GM21423 (cell line): Measurements from ENCODE around the gene CCDC57.

ENCODE experiments used
- ATAC-seq: cut with Tn5 transposase; IDR thresholded peaks from one replicate; pipeline ENCODE4 v1.9.1; 2021; ENCODE audit warnings: mild to moderate bottlenecking, moderate library complexity; ENCODE audit not compliant: unreplicated experiment

The CCDC57 gene

GRCh38 chr17:82076018-82076784 is 136.4 kb downstream of the CCDC57 start:
- ATAC-seq, result no peak

- ATAC-seq, result no peak
Measured at GRCh38 chr17:82073446-82073845, 139.2 kb downstream of the CCDC57 start.

- ATAC-seq, result no peak
Measured at GRCh38 chr17:82072827-82073226, 139.8 kb downstream of the CCDC57 start.

GRCh38 chr17:82070611-82071010 is 142.0 kb downstream of the CCDC57 start:
- no peak for ATAC-seq

- peak; percentile 67 for ATAC-seq
Measured at GRCh38 chr17:82065638-82066303, 146.9 kb downstream of the CCDC57 start, which contains the start of gene DUS1L. Gene DUS1L, minus strand, starts transcription at chr17:82065804. Its CDS starts 745 bp downstream, at chr17:82065059.

GRCh38 chr17:82065193-82065637 is 147.4 kb downstream of the CCDC57 start:
- ATAC-seq, result no peak

- no peak for ATAC-seq
Measured at GRCh38 chr17:82064433-82065192, 148.0 kb downstream of the CCDC57 start.

GRCh38 chr17:82063424-82064415 is 148.9 kb downstream of the CCDC57 start:
- no peak for ATAC-seq

GRCh38 chr17:82062984-82063368 is 149.7 kb downstream of the CCDC57 start:
- ATAC-seq, result no peak

- ATAC-seq, result no peak
Measured at GRCh38 chr17:82062076-82062983, 150.3 kb downstream of the CCDC57 start.

- no peak for ATAC-seq
Measured at GRCh38 chr17:82061047-82061925, 151.4 kb downstream of the CCDC57 start.

GRCh38 chr17:82060614-82061013 is 152.0 kb downstream of the CCDC57 start:
- no peak for ATAC-seq

GRCh38 chr17:82060001-82060380 is 152.7 kb downstream of the CCDC57 start:
- no peak for ATAC-seq

GRCh38 chr17:82059272-82060000 is 153.2 kb downstream of the CCDC57 start:
- ATAC-seq, result no peak

- no peak for ATAC-seq
Measured at GRCh38 chr17:82058855-82059249, 153.8 kb downstream of the CCDC57 start.

- ATAC-seq, result no peak
Measured at GRCh38 chr17:82058230-82058854, 154.3 kb downstream of the CCDC57 start.
